GM19043 (cell line): ENCODE results near the gene COL6A1.
"Not testable (repeated sequence)": the region's sequence is repeated elsewhere in the genome, so short reads cannot be mapped to it uniquely, and the experiment has no call there.

ENCODE experiments used
- ATAC-seq: cut with Tn5 transposase; IDR thresholded peaks from one replicate; pipeline ENCODE4 v1.9.1; 2021; ENCODE audit warnings: low read depth; ENCODE audit not compliant: unreplicated experiment

COL6A1 gene

GRCh38 chr21:45945066-45945867, 36.3 kb upstream of the COL6A1 start:
- ATAC-seq: no peak

GRCh38 chr21:45945868-45946210, 35.7 kb upstream of the COL6A1 start:
- ATAC-seq: no peak

DNA sequence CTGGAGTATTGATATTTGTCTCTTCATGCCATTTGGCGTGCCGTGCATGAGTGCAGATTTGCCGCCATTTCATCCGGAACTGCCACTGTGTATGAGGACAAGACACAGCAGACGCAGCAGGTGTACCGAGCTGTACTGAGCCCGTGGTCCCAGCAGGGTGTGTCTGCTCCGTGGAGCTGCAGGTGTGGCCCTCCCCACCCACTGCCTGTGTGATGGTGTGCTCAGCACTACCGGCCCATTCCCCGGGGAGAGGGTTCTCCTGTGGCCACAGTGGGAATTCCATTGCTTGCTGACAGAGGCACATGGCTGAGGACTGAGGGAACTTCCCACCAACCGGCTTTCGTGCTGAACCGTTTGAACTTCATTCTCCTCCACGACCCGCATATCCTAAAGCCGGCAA, 34.3 kb upstream of the COL6A1 start:
- ATAC-seq: no peak

DNA sequence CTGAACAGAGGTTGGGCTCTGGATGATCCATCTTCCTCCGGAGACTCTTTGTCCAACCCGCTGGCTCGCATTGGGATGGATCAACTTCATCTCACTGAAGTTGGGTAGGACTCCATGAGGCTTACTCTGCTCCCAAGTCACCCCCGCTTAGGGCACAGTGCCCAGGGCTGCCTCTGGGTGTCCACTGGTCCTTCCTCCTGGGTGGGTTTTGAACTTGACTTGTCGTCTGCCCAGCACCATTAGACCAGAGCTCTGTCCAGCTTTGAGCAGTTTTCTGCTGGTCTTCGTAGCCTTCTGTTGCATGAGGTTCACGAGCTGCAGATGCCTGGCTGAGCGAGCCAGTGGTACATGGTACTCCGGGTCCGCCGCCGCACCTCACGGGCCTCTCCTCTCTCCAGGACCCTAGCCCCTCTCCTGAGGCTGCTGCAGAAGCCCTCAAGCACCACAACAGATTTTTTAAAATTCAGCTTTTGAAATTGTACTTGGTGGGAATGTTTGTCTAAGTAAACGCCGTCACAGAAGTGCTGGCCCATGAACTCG, 33.8 kb upstream of the COL6A1 start:
- ATAC-seq: no peak

GRCh38 chr21:45948576-45949141, 32.9 kb upstream of the COL6A1 start:
- no peak for ATAC-seq

DNA sequence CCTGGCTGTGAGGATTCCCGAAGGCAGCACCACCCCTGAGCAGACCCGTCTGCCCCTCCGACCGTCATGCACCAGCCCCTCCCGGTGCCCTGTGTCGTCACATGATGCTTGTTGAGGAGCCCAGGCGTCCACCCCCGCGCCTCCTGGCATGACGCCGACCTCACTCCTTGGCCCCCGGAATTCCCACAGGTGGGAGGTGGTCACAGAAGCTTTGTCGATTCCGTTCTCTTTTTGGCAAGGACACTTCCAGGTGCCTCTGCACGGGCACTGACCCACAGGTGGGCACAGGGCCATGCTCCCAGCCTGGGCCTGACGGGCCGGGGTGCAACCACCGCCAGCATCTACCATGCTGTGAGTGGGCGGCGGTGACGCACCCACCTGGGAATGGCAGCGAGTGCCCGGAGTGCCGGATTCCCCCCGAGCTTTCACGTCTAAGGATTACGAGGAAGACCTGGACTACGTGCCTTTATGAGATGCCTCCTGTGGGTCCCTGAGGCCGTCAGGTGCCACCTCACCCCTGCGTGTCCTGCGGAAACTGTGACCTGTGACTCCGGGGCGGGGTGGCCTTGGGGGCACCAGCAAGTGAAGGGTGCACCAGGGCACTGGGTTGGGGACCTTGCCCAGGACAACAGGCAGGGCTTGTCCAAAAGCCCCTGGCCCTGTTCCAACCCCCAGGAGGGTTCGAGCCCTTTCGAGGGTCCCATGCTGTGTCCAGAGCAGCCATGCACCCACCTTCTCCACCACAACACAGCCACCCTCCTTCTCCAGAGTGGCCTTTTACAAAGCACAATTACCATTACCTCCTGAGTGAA, 31.4 kb upstream of the COL6A1 start:
- no peak for ATAC-seq

GRCh38 chr21:45950740-45951515, 30.6 kb upstream of the COL6A1 start:
- ATAC-seq: no peak

- ATAC-seq: no peak
Observed at GRCh38 chr21:45951676-45952075, 29.9 kb upstream of the COL6A1 start.

DNA sequence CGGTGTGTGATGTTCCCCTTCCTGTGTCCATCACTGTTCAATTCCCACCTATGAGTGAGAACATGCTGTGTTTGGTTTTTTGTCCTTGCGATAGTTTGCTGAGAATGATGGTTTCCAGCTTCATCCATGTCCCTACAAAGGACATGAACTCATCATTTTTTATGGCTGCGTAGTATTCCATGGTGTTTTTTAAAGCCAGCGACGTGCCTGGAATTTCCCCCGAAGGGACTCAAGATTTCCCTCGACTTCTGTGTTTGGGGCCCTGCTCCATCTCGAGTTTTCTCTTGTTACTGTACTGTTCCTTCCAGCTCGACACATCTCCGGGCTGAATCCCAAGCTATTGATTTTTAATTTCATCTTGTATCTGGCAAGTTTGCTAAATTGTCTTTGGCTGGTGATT, 29.0 kb upstream of the COL6A1 start:
- not testable (repeated sequence) for ATAC-seq

DNA sequence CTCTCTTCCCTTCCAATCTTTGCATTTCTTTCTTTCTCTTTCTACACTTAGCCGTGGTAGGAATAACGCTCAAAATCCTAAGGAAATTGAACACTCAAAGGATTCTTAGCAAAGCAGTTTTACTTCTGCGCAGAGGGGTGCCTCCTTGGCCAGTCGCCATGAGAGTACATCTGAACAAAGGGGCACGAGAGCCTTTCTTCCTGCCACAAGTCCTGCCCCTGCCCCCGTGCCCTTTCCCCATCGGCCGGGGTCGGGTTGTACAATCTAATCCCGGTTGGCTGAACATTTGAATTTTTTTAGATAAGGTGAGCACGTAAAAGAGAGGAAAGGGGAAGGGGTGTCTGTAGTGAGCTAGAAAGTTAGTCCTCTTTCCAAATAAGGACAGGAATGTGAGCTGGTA, 28.6 kb upstream of the COL6A1 start:
- ATAC-seq: no peak

DNA sequence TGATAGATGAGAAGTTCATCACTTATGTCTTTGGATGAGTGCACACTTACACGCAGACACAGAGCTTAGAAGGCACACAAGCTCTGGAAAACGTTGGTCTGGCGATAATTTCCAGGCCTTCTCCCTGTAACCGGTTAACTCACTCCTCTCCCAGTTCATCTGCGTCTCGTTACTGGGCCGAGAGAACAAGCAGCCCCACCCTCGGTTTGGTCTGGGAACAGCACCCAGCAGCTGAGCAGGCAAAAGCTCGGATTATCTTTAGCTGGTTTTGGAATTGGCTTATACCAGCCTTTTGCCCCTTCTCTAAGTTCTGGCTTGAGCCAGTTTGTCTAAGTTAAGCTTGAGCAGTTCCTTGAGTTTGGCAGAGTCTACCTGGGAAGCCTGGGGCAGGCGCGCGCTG, 27.3 kb upstream of the COL6A1 start:
- no peak for ATAC-seq

GRCh38 chr21:45954921-45955320, 26.6 kb upstream of the COL6A1 start:
- ATAC-seq: no peak

DNA sequence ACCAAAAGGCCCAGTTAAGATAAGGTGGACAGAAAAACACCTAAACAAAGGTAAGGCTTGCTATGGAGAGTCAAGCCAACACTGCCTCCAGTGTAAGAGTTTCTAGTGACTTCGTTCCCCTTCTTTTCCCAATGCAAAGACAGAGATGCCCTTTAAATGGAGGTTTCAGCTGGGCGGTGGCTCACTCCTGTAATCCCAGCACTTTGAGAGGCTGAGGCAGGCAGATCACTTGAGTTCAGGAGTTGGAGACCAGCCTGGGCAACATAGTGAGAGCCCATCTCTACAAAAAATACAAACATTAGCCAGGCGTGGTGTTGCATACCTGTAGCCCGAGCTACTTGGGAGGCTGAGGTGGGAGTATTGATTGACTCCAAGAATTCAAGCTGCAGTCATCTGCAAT, 24.0 kb upstream of the COL6A1 start:
- ATAC-seq: no peak

GRCh38 chr21:45957981-45958600, 23.5 kb upstream of the COL6A1 start:
- ATAC-seq: no peak

DNA sequence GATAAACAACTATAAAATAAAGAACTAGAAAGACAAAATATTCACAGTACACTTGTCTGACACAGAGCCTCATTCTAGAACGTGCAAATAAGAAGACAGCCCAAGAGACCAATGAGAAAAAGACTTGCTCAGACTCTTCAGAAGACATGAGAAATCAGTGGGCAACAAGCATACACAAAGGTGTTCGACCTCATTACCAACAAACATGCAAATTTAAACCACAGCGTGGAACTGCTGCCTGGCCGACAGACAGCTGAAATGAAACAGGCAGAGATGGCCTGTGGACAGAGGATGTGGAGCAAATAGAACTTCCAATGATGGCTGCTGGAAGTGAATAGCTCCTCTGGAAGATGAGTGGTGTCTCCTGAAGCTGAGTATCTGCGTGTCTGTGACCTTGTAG, 22.4 kb upstream of the COL6A1 start:
- no peak for ATAC-seq

DNA sequence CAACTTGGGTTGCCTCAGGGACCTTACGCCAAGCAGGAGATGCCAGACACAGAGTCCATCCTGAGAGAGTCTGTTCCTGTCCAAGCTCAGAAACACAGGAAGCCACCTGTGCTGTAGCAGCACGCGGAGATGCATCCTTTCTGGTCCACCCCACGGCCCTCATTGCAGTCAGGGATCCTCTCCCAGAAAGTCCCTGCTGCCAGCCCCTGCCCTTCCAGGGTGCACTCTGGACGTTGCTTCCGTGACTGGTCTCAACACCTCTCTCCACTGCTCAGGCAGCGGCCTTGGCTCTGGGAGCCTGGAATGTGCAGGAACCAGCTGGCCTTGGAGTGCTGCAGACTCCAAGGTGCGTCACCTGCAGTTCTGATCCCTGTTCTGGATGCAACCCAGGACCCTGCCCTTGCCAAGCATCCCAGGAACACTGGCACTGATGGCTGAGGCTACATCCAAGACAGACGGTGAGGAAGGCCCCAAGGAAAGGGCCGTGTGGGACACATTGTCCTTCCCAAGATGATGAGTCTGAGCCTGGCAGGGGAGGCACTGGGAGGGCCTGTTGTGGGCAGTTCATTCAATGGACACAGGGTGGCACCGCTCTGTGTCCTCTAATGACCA, 21.7 kb upstream of the COL6A1 start:
- no peak for ATAC-seq

DNA sequence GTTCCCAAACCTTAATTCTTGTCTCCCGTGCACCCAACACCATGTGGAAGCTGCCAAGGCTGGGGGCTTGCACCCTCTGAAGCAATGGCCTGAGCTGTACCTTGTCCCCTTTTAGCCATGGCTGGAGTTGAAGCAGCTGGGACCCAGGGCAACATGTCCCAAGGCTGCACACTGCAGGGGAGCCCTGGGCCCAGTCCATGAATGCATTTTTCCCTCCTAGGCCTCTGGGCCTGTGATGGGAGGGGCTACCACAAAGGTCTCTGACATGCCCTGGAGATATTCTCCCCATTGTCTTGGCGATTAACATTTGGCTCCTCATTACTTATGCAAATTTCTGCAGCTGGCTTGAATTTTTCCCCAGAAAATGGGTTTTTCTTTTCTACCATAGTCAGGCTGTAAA, 20.2 kb upstream of the COL6A1 start:
- ATAC-seq: not testable (repeated sequence)

DNA sequence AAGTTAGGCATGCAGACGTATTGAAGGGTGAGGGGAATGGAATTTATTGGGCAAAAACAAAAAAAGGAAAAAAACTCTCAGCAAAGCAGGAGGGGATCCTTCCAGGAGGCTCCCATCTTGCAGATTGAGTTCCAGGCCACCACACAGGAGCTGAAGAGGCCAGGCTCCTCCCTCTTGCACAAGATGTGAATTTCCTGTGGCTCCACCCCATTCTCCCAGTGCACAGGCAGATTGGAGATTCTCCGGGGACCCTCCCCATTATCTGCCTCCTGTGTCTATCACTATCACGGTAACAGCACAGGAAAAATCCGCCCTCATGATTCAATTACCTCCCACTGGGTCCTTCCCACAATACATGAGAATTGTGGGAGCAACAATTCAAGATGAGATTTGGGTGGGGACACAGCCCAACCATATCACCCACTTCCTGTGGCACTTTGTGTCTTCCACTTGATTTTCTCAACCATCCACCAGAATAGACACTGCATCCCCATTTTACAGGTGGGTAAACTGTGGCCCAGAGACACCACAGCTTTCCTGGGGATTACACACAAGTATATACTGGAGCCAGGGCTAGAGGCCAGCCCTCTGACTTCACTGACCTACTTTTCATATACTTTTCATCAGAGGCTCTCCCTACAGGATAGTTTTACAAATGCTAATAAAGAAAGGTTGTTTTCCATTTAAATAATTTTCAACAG, 18.9 kb upstream of the COL6A1 start:
- ATAC-seq: no peak

- no peak for ATAC-seq
Observed at GRCh38 chr21:45963232-45963570, 18.4 kb upstream of the COL6A1 start.
